Cerebellar nuclear complex (tissue), 1 donor: Measurements from ENCODE around the gene DIPK1C.

ENCODE experiments used
- DNase-seq, 2 experiments: peaks; one replicate each; lab custom pipeline; 2025; lab: John Stamatoyannopoulos, UW

The DIPK1C gene

DNA sequence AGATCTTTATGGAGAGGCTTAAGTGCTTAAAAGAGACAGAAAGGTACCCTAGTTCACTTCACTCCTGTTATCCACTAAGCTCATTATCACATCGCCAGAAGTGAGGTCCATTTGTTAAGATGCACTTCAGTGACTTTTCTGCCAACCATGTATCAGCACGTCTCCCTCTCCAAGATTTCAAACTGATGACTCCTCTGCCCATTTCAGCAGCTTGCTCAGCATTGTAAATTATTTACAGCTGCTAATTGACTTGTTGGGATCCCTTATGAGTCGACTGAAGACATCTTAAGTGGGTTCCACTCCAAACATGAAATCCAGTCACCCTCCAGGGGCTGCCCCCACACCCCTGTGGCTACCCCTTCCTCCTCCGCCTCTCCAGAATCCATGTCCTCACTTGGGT lies 37.3 kb downstream of the DIPK1C start:
- no peak for DNase-seq

DNA sequence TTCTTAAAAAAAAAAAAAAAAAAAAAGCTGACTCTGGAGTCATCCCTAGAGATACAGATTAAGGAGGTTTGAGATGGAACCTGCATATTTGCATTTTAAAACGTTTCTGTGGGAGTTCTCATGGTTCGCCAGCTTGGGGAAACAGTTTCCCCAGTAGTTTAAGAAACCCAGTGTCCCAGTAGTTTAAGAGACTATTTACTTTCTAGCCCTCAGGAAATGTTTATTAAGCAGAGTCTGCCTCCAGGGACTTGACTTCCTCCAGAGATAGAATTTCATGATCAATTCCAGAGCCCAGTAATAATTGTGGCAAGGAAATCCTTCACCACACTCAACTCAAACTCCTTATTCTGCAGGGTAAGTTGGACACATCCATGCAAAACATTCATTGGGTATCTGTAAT lies 39.1 kb downstream of the DIPK1C start:
- no peak for DNase-seq

DNA sequence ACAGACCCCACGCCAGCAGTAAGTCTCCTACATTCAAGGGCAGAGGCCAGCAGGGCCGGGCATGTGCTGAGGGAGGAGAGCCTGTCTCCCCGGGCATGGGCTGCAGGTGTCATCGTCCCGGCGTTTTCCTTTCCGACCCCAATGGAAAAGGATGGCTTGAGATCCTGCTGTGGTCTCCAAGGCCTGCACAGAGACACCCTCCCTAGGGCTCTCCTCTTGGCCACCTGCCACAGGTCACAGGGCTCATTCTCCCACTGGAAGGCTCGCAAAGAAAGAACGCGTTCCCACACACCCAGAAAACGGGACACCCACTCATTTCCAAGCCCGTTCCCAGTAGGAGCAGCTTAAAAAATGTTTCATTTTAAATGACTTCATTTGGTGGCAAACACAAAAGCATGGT lies 41.0 kb downstream of the DIPK1C start:
- no peak for DNase-seq

DNA sequence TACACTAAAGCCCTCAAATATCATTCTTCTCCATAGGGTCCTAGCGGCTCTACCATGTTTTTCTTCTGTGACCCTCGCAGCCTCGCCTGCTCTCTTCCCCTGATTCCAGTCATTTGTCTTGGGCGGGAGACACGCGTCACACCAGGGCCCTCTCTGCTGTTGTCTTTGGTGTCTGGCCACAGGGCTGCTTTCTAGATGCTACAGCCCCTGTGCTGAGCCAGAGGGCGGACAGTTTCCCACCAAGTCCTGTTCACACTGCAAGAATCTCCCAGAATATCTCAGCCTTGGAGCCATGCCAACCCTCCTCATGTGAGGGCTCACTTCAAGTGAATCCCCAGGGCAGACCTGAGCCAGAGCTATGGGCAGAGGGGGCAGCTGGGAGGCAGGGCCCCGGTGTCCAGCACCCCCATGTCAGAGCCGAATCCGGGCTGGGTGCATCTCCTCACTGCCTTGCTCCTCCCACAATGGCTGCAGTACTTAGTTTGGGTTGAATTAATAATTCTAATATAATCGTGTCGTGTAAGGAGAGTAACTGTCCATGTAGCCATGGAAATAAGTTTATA lies 42.1 kb downstream of the DIPK1C start:
- no peak for DNase-seq

DNA sequence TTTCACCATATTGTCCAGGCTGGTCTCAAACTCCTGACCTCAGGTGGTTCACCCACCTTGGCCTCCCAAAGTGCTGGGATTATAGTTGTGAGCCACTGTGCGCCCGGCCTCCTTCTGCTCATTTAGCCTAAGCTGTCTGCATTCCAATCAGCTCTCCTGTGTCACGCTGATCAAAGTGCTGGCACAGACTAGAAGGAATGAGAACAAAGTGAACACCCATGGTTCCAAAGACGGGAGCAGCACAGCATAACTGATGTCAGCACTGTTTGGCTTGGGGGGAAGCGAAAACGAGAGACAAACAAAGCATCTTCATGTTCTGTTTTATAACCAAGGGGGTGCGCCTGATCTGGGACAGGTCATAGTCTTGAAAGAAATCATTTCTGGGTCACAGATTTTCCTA lies 43.3 kb downstream of the DIPK1C start:
- no peak for DNase-seq

DNA sequence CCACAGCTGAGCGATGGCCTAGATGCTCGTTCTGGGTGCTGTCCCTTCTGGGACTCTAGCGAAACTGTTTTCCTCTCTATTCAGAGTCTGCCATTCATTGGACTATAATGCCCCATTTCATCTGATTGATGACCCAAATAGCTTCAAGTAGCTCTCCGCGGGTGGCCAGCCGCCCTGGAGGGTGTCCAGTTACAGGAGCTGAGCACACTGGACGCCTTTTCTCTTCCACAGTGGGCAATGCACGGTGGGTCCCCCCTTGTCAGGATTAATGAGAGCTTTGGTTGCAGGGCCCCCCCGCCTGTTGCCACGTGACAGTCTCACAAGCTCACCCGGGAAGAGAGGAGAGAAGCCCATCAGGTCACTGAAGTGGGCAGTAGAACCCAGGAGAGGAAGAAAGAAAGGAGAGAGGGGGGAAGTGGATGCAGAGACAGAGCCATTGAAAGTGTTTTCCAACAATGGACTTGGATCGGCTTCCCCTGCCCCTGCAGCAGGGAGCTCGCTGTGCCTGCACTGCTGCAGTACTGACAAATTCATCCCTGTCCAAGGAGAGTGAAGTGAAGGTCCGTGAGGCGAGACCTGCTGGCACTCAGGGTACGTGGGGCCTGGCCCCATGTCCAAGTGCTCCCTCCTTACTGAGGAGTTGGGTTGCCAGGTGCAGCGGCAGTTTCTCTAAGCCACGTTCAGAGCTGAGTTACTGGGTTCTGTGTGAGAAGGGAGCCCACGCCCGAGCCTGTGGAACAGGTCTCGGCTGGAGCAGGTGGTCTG lies 44.8 kb downstream of the DIPK1C start:
- no peak for DNase-seq

DNA sequence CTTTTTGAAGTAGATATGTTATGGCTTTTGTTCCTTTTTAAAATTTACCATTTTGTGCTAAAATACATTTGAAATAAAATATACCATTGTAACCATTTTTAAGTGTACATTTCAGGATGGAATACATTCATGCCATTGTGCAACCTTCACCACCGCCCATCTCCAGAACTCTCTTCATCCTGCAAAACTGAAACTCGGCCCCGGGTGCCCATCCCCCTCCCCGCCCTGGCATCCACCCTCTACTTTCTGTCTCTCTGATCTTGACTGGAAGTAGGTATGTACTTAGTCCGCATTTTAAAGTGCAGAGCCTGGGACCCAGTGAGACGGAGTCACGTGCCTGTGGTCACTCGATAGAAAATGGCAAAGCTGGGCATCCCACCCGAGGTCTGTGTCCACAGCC lies 45.6 kb downstream of the DIPK1C start:
- no peak for DNase-seq

DNA sequence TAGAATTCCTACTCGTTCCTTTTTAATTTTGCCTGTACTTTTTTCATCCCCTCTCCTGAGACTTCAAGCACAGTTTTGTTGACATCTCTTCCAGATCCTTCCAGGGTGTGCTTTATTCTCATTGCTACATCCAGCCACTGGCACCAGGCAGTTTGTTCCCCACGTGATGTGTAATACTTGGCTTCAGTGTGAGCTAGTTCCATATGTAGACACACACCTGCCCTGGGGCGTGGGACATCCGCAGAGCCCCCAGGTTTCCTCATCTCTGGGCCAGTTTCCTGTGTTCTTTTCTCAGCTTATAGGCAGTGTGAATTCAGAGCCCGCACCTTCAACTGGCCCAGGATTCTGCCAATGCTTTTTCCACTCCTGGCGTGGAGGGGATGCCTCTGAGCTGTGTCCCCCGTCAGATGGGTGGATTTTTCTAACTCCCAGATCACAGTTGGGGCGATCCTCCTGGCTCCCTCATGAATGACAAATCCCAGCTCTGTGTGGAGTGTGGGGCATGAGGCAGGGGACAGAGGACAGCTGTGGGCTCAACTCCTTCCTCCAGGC lies 46.6 kb downstream of the DIPK1C start:
- DNase-seq, result no peak

DNA sequence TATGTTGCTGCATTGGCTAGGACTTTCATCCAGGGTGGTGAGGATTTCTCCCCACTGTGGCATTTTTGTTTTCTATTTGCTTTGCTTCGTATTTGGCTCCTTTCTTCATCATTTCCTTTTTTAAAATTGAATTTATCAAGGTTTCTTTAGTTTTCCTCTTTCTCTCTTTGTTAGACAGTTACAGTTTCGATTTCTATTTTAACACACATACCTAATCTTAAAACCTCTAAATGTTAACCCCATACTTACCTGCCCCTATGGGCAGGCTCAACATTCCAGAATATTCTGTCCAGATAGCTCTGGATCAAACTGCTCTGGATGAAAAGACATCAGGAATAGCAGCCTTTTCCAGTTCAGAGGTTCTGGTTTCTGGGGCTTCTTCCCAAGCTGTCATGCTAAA lies 49.2 kb downstream of the DIPK1C start:
- DNase-seq, result no peak

DNA sequence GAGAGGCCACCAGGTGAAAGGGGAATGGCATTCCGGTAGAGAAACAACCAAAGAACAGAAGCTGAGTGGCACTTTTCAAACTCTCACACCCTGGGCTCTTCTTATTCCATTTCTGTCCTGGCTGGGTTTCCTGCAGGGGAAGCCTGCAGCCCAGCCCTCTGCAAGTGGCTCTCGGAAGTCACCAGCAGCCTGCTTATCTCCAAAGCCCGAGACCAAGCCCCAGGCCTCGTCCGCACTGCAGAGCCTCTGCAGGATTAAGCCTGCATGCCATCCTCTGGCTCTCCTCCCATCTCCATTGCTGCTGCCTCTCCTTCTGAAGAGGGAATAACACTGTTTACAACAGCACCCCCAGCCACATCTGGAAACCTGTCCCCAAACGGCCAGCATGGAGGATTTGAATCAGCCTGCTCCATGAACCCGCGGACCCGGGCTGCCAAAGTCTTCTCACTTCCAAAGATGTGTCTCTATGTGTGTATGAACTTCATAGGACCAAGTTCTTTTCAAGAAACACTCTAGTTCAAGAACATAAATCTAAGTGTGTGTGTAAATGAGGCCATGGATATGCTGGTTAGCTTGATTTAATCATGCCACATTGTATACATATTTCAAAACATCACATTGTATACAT lies 54.2 kb downstream of the DIPK1C start:
- DNase-seq, result no peak

DNA sequence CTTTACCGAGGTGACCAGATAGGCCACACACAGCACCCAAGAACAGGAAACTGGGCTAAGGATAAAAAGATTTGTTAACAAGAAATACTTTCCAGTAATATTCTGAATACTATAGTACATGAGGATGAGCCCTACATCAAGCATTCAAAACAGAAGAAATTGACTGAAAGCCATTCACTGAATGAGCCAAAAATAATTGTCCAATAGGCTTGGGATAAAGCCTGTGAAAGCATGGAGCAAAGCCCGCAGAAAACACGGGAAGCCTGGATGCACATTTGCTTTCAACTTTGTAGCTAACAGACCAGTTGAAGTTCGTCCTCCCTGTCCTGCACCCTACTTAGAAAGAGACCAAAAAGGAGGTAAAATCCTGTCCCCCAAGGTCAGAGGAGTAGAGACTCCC lies 56.3 kb downstream of the DIPK1C start:
- no peak for DNase-seq

DNA sequence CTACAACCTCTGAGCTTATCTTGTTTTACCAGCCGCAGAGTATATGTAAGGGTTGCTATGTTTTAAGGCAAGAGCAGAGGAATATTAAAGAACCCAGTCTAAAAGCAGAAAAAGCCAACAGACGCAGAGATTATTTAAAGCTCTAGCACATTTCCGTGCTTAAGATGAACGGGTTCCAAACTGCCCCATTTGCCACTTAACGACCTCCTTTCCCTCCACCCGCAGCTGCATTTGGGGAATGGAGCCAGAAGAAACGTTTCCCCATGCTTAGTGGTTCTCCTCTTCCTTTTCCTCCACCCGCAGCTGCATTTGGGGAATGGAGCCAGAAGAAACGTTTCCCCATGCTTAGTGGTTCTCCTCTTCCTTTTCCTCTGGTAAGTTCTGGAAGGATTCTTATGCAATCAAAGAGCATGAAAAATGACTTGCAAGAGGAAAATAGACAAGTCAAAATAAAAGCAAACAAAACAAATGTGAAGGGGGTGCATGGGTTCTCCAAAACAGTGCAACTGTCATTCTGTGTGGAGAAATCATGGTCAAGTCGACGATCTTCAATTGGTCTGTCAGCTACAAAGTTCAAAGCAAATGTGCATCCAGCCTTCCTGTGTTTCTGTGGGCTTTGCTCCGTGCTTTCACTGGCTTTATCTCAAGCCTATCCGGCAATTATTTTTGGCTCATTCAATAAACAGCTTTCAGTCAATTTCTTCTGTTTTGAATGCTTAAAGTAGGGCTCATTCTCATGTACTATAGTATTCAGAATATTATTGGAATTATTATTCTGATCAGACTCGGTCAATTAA lies 57.8 kb downstream of the DIPK1C start:
- no peak for DNase-seq

DNA sequence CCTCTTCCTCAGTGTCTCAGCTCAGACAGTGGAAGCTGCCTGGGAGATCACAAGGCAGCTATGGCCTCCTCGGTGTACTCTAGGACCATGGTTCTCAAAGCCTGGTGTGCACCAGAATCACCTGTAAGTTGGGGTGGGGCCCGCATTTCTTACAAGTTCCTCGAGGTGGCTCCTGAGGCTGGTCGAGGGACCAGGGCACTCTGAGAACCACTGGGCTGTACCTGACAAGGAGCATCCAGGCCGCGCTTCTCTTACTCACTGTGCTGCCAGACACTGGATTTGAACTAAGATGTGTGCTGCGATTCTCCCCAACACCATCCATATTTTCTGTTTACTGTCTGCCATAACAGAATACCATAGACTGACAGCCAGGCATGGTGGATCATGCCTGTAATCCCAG lies 59.5 kb downstream of the DIPK1C start:
- no peak for DNase-seq

DNA sequence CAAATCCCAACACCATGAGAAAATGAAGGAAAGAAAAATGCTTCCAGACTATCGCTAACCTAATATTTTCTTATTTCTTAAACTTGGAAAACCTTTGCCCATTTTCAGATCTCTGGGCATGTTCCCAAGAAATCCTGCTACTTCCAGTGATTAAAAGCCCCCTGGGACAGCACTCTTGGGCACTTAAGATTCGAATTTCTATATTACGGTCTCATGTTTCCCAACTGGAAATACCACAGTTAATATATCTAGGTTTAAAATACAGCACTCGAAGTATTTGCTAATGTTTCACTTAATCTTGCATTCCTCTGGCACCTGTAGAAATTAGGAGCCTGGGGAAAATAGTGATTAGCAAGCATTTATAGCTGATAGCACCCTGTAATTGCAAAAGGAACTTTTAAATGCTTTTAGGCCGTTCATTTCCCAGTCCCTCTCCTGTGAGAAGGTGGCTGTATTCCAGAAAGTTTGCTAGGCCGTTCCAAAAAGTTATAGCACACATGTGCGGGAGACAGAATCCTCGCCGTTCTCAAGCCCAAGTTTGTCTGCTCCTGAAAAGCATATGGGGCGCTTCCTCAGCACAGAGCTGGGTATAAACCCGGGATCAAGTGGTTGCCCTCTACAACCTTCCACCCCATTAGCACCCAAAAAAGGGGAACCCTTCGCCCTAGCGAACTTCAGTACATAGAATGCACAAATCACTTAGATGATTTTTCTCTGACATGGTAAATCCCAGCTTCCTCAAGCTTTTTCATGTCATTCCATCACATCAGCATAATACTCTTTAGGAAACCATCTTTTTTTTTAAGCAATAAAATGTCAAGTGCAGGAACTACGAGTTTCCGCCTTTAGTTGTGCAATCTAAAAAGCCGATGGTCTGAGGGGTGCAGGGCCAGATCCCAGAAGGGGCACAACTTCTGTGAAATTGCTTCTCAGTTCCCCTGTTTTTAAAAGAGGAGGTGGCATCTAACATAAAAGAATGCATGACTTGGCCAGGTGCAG lies 60.6 kb downstream of the DIPK1C start:
- DNase-seq, result no peak

DNA sequence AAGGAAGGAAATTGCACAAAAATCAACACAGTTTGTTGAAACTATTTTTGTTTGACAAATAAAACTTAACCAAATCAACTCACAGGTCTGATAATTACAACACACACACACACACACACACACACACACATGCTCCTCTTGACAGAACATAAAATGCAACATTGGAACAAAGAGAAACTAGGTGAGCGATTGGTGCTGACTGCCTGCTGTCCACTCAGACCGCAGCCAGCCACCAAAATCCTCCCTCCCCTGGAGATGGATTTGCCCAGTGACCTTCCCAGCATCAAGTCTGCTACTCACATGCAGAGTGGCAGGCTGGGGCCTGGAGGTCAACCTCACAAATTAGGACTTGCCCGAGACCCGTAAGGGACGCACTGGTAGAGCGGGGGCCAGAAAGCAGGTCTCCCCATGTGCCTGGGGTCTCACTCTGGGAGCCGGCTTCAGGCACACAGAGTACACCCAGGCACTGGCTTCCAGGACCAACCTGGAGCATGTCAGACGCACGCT lies 61.4 kb downstream of the DIPK1C start:
- no peak for DNase-seq

DNA sequence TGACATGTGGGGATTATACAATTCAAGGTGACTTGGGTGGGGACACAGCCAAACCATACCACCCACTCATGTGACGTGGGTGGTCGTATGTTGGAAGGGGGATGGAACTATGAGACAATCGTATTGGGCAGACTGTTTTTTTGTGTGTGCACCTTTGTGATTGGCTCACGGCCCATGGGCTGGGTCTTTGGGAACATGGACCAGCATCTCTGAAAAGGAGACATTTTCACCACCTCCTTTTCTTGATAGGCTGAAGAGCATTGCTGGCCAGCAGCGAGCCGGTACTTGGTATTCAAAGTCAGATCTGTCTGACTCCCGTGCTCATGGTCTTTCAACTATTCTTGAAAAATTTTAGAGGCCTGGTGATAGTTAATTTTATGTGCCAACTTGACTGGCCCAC lies 62.1 kb downstream of the DIPK1C start:
- DNase-seq, result no peak

DNA sequence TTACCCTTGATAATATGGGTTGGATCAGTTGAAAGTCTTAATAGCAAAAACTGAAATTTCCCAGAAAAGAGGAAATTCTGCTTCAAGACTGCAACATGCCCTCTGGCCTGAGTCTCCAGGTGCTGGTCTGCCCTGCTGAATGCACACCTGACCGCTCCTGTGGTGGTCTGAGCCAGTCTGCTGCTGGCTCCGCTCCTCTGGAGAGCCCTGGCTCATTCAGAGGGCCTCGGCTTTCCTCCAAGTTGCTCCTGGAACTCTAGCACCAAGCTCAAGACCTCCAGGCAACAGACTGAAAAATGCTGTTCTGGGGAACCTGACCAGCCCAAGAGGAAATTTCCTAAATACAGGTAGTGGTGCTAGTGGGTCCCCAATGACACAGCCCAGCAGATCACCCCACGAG lies 64.8 kb downstream of the DIPK1C start:
- DNase-seq, result no peak

DNA sequence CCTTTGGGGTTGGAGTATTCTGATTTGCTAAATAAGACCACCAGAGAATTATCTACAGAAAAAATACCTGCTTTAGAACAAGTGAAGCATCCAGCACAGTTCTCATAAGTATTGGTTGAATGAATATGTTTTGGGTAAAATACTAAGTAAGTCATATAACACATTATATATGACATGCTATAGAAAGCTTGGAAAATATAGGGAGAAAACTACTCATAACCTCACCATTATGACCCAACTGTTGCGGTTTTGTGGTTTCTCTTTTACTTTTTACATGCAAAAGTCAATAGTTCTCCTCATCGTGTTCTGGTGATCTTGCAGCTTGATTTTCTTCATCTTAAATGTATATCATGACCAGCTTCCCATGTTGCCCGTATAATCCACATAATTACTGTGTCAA lies 66.2 kb downstream of the DIPK1C start:
- no peak for DNase-seq

DNA sequence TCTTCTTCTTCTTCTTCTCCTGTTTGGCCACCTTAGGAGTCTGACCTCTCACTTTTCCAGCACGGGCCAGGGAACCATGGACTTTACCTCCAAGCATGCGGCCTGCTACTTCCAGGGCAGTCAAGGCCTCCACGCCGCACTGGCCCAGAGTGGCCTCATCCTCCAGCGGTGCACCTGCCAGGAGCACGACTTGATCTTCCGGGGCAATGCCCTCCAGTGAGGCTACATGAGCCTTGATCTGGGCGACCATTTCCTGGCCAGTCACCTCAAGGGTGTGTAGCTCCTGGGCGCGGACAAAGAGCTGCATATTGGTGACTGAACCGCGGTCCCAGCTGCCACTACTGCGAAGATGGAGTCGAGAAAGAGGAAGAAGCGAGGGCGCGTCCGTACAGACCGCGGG lies 67.1 kb downstream of the DIPK1C start:
- DNase-seq, result no peak

DNA sequence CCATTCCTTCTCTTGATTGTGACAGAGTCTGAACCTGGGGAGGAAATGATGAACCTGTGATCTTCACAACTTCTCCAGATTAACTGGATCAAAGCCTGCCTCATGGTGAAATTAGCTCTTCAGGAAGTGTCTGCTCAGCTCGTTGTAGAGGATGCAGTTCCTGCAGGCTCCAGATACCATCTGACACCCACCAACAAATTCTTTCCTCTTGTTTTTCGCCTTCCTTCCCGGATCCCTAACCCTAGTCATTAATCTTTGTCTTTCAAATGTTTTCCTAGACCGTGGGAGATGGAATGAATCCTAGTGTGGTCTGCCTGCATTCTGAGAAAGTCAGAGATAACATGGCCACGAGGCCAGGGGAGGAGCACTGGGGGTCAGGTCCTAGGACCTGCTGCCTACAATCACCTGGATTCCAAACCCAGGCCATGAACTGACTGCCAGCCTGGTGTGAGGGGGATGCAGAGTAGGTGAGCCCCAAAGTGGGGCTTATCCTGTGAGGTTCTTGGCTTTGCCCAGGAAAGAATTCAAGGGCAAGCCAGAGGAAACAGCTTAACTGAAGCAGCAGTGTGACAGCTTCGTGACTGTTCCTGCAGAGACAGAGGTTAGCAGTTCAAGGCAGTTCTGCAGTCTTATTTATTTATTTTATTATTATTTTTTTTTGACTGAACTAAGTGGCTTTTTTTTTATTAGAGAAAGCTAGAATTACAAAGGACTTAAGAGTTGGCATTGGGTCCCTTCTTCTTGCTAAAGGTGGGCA lies 67.8 kb downstream of the DIPK1C start:
- no peak for DNase-seq
